Ishikawa (cell line): ENCODE results near the gene RALGAPA1.
A peak's percentile ranks its signal among the peaks of the same experiment; 100 is the strongest.

ENCODE experiments used
- EGR1 ChIP-seq: IDR thresholded peaks from 2 replicates; pipeline ENCODE4 v1.6.1; 2012
- RAD21 ChIP-seq: IDR thresholded peaks from 2 replicates; pipeline ENCODE4 v1.6.1; 2012; ENCODE audit warnings: low read depth
- REST ChIP-seq: IDR thresholded peaks from 2 replicates; pipeline ENCODE4 v1.6.1; 2012; ENCODE audit warnings: low read depth, mild to moderate bottlenecking
- TAF1 ChIP-seq: IDR thresholded peaks from 2 replicates; pipeline ENCODE4 v1.6.1; 2012; ENCODE audit warnings: low read depth, mild to moderate bottlenecking
- TCF12 ChIP-seq: IDR thresholded peaks from 2 replicates; pipeline ENCODE4 v1.6.1; 2012; ENCODE audit warnings: low read depth

GRCh38 chr14:35818346-35819115 lies 9.4 kb upstream of the RALGAPA1 start:
- no peak for TF ChIP-seq REST
- TF ChIP-seq TAF1, result no peak
- TF ChIP-seq RAD21, result peak; percentile 81
- TF ChIP-seq EGR1, result no peak
- TF ChIP-seq TCF12, result no peak
